NOMO-1 (cell line): ENCODE results near the gene ZNF488.

Source experiments
- DNase-seq, 2 experiments: peaks; one replicate each; lab custom pipeline; 2025; ENCODE audit not compliant: unreplicated experiment in 2 of 2; lab: John Stamatoyannopoulos, UW

Gene ZNF488

GRCh38 chr10:47383261-47384147, 589 bp downstream of the ZNF488 start:
- DNase-seq: no peak

- DNase-seq: no peak
Measured at GRCh38 chr10:47381427-47382379, 2.4 kb downstream of the ZNF488 start.

GRCh38 chr10:47381103-47381395, 3.0 kb downstream of the ZNF488 start:
- no peak for DNase-seq

GRCh38 chr10:47380341-47381102, 3.6 kb downstream of the ZNF488 start:
- no peak for DNase-seq

- no peak for DNase-seq
Measured at GRCh38 chr10:47379901-47380300, 4.2 kb downstream of the ZNF488 start.

GRCh38 chr10:47379445-47379785, 4.7 kb downstream of the ZNF488 start:
- no peak for DNase-seq

GRCh38 chr10:47378606-47379444, 5.3 kb downstream of the ZNF488 start:
- no peak for DNase-seq

GRCh38 chr10:47378183-47378510, 5.9 kb downstream of the ZNF488 start:
- DNase-seq: no peak

- DNase-seq: no peak
Measured at GRCh38 chr10:47376522-47377220, 7.4 kb downstream of the ZNF488 start.

GRCh38 chr10:47374611-47375536, 9.2 kb downstream of the ZNF488 start:
- no peak for DNase-seq

GRCh38 chr10:47372726-47373125, 11.4 kb downstream of the ZNF488 start:
- DNase-seq: no peak

- DNase-seq: no peak
Measured at GRCh38 chr10:47371629-47372485, 12.2 kb downstream of the ZNF488 start.

- no peak for DNase-seq
Measured at GRCh38 chr10:47370878-47371277, 13.2 kb downstream of the ZNF488 start.

- DNase-seq: no peak
Measured at GRCh38 chr10:47370015-47370767, 13.9 kb downstream of the ZNF488 start.

- no peak for DNase-seq
Measured at GRCh38 chr10:47369251-47369894, 14.7 kb downstream of the ZNF488 start.

- DNase-seq: no peak
Measured at GRCh38 chr10:47368431-47369180, 15.5 kb downstream of the ZNF488 start.
